ENCODE measurements around the gene CDKL5. TPM values are rescaled to one million over a fixed set of nuclear protein-coding genes. Genes with fewer than 3 reads are reported as not detected.

The CDKL5 gene
- 1 to 10 TPM in 1 of 2 experiments, under 1 TPM in 1; 0.91 to 1.4 TPM for total RNA-seq

DNA sequence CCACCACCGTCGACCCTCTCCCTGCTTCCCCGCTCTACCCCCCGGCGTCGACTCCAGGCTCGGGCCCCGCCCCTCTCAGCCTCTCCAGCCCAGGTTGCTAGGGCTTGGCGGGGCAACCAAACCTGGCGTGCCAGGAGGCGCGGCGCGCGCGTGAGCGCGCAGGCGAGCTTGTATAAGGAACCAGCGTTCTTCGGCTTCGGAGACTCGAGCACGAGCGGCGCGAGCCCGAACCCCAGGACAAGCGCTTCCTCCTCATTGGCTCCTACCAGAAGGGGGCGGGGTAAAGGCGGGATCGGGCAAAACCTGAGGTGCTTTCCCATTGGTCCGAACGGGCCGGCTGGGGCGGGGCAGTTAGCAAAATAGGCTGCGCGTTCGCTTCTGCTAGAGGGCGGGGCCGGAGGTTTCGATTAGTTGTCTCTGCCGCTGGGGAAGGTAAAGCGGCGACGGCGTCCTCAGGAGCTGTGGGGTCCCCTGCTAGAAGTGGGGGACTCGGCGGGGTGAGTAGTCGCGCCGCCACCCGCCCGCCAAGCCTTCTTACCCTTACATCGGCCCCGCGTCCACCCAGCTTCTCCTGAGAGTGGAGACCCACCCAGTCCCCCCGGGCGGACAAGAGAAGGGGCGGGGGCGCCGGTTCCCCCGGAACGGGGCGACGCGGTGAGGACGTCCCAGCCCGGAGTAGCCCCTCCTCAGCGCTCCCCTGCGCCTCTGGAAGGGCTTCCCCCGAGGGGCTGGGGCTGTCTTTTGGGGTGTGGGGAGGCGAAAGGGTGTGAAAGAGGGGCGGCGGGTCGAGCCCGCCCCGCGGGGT is at the start of gene CDKL5:
Gene CDKL5, plus strand, starts transcription at position 410 of the 805 bp plus-strand sequence. CDS start 81,489 bp downstream, outside the sequence.
- Mint-ChIP-seq H3K27me3 (ENCODE audit: low read depth) (no peaks in the 10 kb centered on the region), H3K9me3 (no peaks in the 10 kb centered on the region), H3K36me3 (ENCODE audit: low read depth) (no peaks in the 10 kb centered on the region), H3K27ac (no peak within 1 kb of the TSS), H3K4me1 (ENCODE audit: low read depth) (peaks cover 7% of the 10 kb centered on the region), H3K4me3 (peak within 1 kb of the TSS; percentile 77)
- CTCF ChIA-PET, result no interaction called here
- peak; percentile 97 for DNase-seq
- intact Hi-C loops (cut with micrococcal nuclease), result loop anchor here (1.0 to 2.0 kb wide), 5 partner anchors 71 to 918 kb away; partner anchors contain the start of genes PDHA1, PHKA2 and SCML2

DNA sequence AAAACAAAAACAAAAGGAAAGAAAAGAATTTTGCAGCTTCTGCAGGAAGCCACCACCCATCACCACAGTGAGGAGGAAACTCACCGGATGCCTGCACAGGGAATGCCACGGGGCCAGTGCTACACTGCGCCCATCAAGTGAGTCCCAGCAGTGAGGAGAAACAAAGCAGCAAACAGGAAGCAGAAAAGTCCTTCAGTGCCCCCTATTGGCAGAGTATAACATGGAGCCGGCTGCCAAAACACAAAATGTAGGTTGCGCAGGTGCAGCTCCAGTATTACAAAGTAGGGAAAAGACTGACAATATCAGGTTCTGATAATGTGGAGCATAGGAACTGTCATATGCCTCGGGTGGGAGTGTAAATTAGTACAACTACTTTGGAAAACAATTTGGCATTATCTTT is 47.6 kb upstream of the CDKL5 start:
- H3K36me3 Mint-ChIP-seq (ENCODE audit: low read depth), result no peaks in the 10 kb centered on the region
- no peak overlapping the region for H3K27ac Mint-ChIP-seq
- intact Hi-C loops (cut with micrococcal nuclease), result loop anchor here (1.0 to 5.0 kb wide), 4 partner anchors 432 to 630 kb away; no protein-coding TSS in a partner anchor
- H3K4me1 Mint-ChIP-seq (ENCODE audit: low read depth), result peaks cover 1% of the 10 kb centered on the region
- H3K27me3 Mint-ChIP-seq (ENCODE audit: low read depth), result no peaks in the 10 kb centered on the region
- CTCF ChIA-PET, result interaction anchor here (0.7 to 2.1 kb wide), 6 partner anchors 24 to 632 kb away, joined by 3 to 10 read pairs (median 3); no protein-coding TSS in a partner anchor
- DNase-seq, result peak; percentile 45
- H3K9me3 Mint-ChIP-seq, result no peaks in the 10 kb centered on the region
- H3K4me3 Mint-ChIP-seq, result no peak overlapping the region

DNA sequence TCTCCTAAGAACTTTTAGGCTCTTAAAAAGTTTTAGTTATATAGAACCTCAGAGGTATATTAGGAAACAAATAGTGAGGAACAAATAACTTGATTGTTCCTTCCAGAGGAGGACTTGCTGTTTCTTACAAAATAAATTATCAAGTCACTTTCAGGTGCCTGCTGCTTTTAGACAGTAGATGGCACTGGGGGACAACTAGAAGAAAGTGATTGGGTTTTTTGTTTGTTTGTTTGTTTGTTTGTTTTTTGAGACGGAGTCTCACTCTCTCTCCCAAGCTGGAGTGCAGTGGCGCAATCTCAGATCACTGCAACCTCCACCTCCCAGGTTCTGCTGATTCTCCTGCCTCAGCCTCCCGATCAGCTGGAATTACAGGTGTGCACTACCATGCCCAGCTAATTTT is 35.4 kb upstream of the CDKL5 start:
- CTCF ChIA-PET, result interaction anchor here (0.7 to 2.1 kb wide), 3 partner anchors 11 to 496 kb away, joined by 3 to 8 read pairs (median 3); no protein-coding TSS in a partner anchor
- Mint-ChIP-seq H3K4me1 (ENCODE audit: low read depth) (no peaks in the 10 kb centered on the region), H3K27ac (no peak overlapping the region), H3K36me3 (ENCODE audit: low read depth) (no peaks in the 10 kb centered on the region), H3K27me3 (ENCODE audit: low read depth) (no peaks in the 10 kb centered on the region), H3K9me3 (no peaks in the 10 kb centered on the region), H3K4me3 (no peak overlapping the region)
- intact Hi-C loops (cut with micrococcal nuclease), result loop anchor here (5.0 kb wide), 4 partner anchors 497 to 732 kb away; partner anchors contain the start of gene ADGRG2
- no peak for DNase-seq

DNA sequence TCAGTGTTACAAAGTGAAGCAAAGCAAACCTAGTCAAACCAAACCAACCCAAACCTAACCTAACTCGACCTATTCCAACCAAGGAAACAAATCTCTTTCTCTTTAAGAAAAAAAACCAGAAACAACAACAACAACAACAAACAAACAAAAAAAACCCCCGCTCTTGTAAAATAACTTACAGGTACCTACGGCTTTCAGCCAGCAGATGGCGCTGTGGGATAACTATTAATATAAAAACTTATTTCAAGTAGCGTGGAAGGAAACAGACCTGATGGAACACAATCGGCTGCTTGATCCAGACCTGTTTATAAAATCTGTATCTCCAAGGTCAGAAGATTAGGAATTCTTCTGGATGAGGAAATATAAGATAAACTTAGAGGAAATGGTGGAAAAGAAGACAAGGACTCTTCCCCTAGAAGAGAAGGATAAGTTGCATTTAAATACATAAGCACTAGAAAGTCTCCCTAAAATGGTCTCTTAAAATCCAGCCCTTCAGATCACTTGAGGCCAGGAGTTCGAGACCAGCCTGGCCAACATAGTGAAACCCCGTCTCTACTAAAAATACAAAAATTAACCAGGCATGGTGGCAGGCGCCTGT is 34.4 kb upstream of the CDKL5 start:
- H3K4me3 Mint-ChIP-seq, result no peak overlapping the region
- DNase-seq, result peak; percentile 70
- intact Hi-C loops (cut with micrococcal nuclease), result loop anchor here (1.0 to 5.0 kb wide), 5 partner anchors 496 to 943 kb away; partner anchors contain the start of gene ADGRG2
- CTCF ChIA-PET, result interaction anchor here (0.6 to 2.1 kb wide), 2 partner anchors 230 to 495 kb away, joined by 3 to 8 read pairs; no protein-coding TSS in a partner anchor
- H3K27me3 Mint-ChIP-seq (ENCODE audit: low read depth), result no peaks in the 10 kb centered on the region
- no peaks in the 10 kb centered on the region for H3K36me3 Mint-ChIP-seq (ENCODE audit: low read depth)
- no peak overlapping the region for H3K27ac Mint-ChIP-seq
- no peaks in the 10 kb centered on the region for H3K9me3 Mint-ChIP-seq
- no peaks in the 10 kb centered on the region for H3K4me1 Mint-ChIP-seq (ENCODE audit: low read depth)

DNA sequence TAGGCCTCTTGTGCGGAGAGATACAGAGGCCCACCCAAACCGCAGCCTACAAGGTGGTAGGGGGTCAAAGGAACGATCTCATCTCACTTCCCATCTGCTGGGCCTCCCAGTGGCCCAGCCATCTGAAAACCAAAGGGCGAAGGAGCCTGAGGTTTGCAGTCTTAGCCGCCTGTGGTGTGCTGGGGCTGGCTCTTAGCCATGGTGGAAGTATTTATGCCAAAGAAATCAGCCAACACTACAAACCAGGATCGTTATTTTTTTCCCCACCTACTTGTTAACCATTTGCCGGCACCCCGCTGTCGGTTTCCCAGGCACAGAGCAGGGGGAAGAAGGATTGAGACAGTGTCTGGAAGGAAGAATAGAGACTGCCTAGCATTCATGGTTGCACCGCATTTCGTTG is 30.9 kb upstream of the CDKL5 start:
- no peaks in the 10 kb centered on the region for H3K27me3 Mint-ChIP-seq (ENCODE audit: low read depth)
- no peak overlapping the region for H3K4me3 Mint-ChIP-seq
- H3K27ac Mint-ChIP-seq, result no peak overlapping the region
- no peaks in the 10 kb centered on the region for H3K9me3 Mint-ChIP-seq
- H3K36me3 Mint-ChIP-seq (ENCODE audit: low read depth), result no peaks in the 10 kb centered on the region
- no peak for DNase-seq
- CTCF ChIA-PET, result no interaction called here
- intact Hi-C loops (cut with micrococcal nuclease), result loop anchor here (5.0 kb wide), 4 partner anchors 493 to 728 kb away; partner anchors contain the start of gene ADGRG2
- no peaks in the 10 kb centered on the region for H3K4me1 Mint-ChIP-seq (ENCODE audit: low read depth)

DNA sequence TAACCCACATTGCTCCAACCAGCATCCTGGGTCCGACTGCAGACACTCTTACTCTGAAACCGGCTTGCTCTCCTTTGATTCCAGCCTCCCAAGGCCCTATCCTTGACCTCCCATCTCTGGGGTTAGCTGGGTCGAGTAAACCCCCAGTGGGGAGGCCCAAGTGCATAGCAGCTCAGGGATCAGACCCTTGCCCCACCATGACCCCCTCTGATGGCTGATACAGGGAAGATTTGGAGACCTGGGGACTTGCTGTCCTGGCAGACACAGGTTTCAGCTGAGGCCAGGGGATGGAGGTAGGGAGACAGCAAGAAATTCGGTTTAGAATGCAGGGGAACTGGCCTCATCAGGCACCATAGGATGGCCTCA is 23.6 kb upstream of the CDKL5 start:
- intact Hi-C loops (cut with micrococcal nuclease), result no loop called here
- Mint-ChIP-seq H3K4me1 (ENCODE audit: low read depth) (no peaks in the 10 kb centered on the region), H3K27me3 (ENCODE audit: low read depth) (no peaks in the 10 kb centered on the region), H3K9me3 (no peaks in the 10 kb centered on the region), H3K4me3 (no peak overlapping the region), H3K27ac (no peak overlapping the region), H3K36me3 (ENCODE audit: low read depth) (no peaks in the 10 kb centered on the region)
- CTCF ChIA-PET, result interaction anchor here (0.8 kb wide), 1 partner anchor 12 kb away, joined by 3 read pairs; no protein-coding TSS in a partner anchor
- no peak for DNase-seq

DNA sequence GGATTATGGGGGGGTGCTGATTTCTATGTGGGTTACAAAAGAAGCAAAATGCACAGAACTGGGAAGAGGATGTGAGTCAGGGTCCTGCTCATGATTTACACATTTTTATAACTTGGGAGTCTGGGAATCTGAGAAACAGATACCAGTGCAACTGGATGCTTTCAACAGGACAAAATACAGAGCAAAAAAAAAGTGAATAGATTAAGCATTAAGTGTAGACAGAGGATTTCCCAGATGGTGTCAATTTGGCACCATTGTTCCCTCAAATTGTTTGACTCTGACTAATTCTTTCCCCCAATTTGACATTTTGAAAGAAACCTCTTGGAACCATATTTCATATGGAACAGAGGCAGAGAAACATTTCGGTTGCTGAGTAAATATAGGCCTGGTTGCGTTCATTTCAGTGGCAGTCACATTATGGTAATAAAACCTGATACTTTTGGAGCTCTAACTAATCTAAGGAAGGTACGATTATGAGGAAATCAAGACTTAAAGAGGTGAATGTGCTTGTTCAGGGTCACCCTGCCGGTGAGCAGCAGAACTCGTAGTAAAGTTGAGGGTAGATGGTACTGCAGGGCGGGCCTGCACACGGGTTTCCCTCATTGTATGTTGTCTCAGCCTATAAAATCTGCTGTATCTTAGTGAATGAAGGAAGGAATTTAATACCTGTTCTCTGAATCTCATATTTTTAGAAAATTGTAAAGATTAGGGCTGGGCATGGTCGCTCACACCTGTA is 18.7 kb upstream of the CDKL5 start:
- Mint-ChIP-seq H3K4me1 (ENCODE audit: low read depth) (no peaks in the 10 kb centered on the region), H3K9me3 (no peaks in the 10 kb centered on the region), H3K36me3 (ENCODE audit: low read depth) (no peaks in the 10 kb centered on the region), H3K4me3 (no peak overlapping the region), H3K27me3 (ENCODE audit: low read depth) (no peaks in the 10 kb centered on the region), H3K27ac (no peak overlapping the region)
- CTCF ChIA-PET, result no interaction called here
- intact Hi-C loops (cut with micrococcal nuclease), result no loop called here
- DNase-seq, result no peak

DNA sequence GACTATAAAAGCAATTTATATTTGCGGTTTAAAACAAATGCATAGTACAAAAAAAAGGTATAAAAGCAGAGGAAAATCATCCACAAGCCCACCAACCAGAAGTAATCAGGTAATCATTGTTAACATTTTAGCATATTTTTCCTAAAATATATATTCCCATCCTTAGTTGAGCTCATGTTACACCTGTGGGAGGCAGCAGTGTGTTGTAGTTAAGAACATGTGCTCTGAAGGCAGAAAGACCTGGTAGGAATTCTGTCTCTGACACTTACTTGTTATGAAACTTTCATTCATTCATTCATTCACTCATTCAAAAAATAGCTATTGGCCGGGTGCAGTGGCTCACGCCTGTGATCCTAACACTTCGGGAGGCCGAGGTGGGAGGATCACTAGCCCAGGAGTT is 15.4 kb upstream of the CDKL5 start:
- CTCF ChIA-PET, result no interaction called here
- no peaks in the 10 kb centered on the region for H3K4me1 Mint-ChIP-seq (ENCODE audit: low read depth)
- no peak overlapping the region for H3K27ac Mint-ChIP-seq
- no peaks in the 10 kb centered on the region for H3K9me3 Mint-ChIP-seq
- DNase-seq, result peak; percentile 5
- H3K36me3 Mint-ChIP-seq (ENCODE audit: low read depth), result no peaks in the 10 kb centered on the region
- no peak overlapping the region for H3K4me3 Mint-ChIP-seq
- H3K27me3 Mint-ChIP-seq (ENCODE audit: low read depth), result no peaks in the 10 kb centered on the region
- intact Hi-C loops (cut with micrococcal nuclease), result no loop called here

DNA sequence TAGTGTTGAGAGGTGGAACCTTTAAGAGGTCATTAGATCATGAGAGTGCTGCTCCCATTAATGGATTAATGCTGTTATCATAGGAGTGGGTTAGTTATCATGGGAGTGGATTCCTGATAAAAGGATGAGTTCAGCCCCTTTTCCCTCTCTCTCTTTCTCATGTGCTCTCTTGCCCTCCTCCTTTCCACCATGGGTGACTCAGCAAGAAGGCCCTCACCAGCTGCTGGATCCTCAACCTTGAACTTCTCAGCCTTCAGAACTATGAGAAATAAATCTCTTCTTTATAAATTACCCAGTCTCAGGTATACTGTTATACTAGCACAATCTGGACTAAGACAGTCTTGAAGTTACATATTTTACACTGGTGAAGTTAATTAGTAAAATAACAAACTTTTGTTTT is 10.0 kb upstream of the CDKL5 start:
- H3K36me3 Mint-ChIP-seq (ENCODE audit: low read depth), result no peaks in the 10 kb centered on the region
- intact Hi-C loops (cut with micrococcal nuclease), result no loop called here
- DNase-seq, result no peak
- H3K27me3 Mint-ChIP-seq (ENCODE audit: low read depth), result no peaks in the 10 kb centered on the region
- CTCF ChIA-PET, result no interaction called here
- H3K27ac Mint-ChIP-seq, result no peak overlapping the region
- no peak overlapping the region for H3K4me3 Mint-ChIP-seq
- H3K9me3 Mint-ChIP-seq, result no peaks in the 10 kb centered on the region
- H3K4me1 Mint-ChIP-seq (ENCODE audit: low read depth), result no peaks in the 10 kb centered on the region

DNA sequence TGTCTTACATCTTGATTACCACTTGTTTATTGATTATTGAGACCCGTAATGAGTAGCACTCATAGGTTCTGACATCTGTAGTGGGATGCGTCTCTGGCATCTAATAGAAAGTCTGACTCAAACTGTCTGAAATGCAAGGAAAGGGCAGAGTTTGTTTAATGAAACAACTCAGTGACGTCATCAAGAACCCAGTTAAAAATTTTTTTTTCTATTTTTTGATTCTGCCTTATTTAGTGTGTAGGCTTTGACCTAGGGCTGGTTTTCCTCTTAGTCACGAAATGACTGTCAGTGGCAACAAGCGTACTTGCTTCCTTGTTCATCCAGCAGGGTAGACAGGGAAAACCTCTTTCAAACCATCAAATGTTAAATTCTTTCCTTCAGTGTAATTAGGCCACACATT is 3.1 kb upstream of the CDKL5 start:
- intact Hi-C loops (cut with micrococcal nuclease), result no loop called here
- CTCF ChIA-PET, result no interaction called here
- no peak for DNase-seq
- peaks cover 7% of the 10 kb centered on the region for H3K4me1 Mint-ChIP-seq (ENCODE audit: low read depth)
- H3K27me3 Mint-ChIP-seq (ENCODE audit: low read depth), result no peaks in the 10 kb centered on the region
- H3K27ac Mint-ChIP-seq, result no peak overlapping the region
- H3K36me3 Mint-ChIP-seq (ENCODE audit: low read depth), result no peaks in the 10 kb centered on the region
- no peak overlapping the region for H3K4me3 Mint-ChIP-seq
- H3K9me3 Mint-ChIP-seq, result no peaks in the 10 kb centered on the region

DNA sequence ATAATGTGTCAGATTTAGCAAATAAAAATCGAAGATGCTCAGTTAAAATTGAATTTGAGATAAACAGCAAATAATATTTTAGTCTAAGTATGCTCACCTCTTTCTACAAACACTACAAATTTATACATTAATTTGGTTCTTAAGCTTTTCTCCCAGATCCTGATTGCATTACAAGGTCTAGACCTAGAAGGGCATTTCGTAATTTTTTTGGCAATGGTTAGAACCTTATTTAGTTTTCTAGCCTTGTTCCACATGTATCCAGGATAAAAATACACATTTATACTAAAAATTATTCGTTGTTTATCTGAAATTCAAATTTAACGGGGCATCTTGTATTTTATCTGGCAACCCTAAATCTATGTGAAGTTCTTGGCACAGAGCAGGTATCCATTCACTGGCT is 2.5 kb upstream of the CDKL5 start:
- CTCF ChIA-PET, result no interaction called here
- no peaks in the 10 kb centered on the region for H3K36me3 Mint-ChIP-seq (ENCODE audit: low read depth)
- intact Hi-C loops (cut with micrococcal nuclease), result no loop called here
- peaks cover 7% of the 10 kb centered on the region for H3K4me1 Mint-ChIP-seq (ENCODE audit: low read depth)
- no peaks in the 10 kb centered on the region for H3K9me3 Mint-ChIP-seq
- DNase-seq, result no peak
- no peak overlapping the region for H3K27ac Mint-ChIP-seq
- no peak overlapping the region for H3K4me3 Mint-ChIP-seq
- H3K27me3 Mint-ChIP-seq (ENCODE audit: low read depth), result no peaks in the 10 kb centered on the region

Data from activated naive CD4-positive, alpha-beta T cell treated with anti-CD3 and anti-CD28 coated beads for 36 hours (primary cell).